ENCODE measurements around the gene ABCB10.

- no peak for TF ChIP-seq YY1 (IDR thresholded peaks at IDR 0.05; ENCODE audit: insufficient read depth, insufficient read length)
- TF ChIP-seq ZNF274 (IDR thresholded peaks at IDR 0.05; ENCODE audit: low read depth, low read length) = no peak
Observed at GRCh38 chr1:229563241-229563640, 4.7 kb upstream of the ABCB10 start.
